Fibroblast of lung (primary cell): ENCODE results near the gene ELOVL4. TPM values are rescaled to one million over a fixed set of nuclear protein-coding genes. Genes with fewer than 3 reads are reported as not detected.

Experiments
- DNase-seq, 2 donors: peaks; one replicate each; pipeline versions ENCODE4 v3.0.0 to v3.0.0-alpha.2; 2010; ENCODE audit warnings: low read depth in 2 of 2
- H2AFZ ChIP-seq: 2 replicates; pipeline ENCODE4 v1.5.1; 2012; ENCODE audit warnings: low read length, control low read depth, inconsistent platforms
- H3K27ac ChIP-seq: 2 replicates; pipeline ENCODE4 v1.5.1; 2011; ENCODE audit warnings: low read length, control low read depth; ENCODE audit not compliant: insufficient read depth
- H3K27me3 ChIP-seq: 2 replicates; pipeline ENCODE4 v1.5.1; 2011; ENCODE audit warnings: mild to moderate bottlenecking, low read length; ENCODE audit not compliant: control insufficient read depth, insufficient read depth
- H3K36me3 ChIP-seq: 2 replicates; pipeline ENCODE4 v1.5.1; 2011; ENCODE audit warnings: low read length; ENCODE audit not compliant: control insufficient read depth, insufficient read depth
- H3K4me1 ChIP-seq: 2 replicates; pipeline ENCODE4 v1.5.1; 2011; ENCODE audit warnings: low read length; ENCODE audit not compliant: control insufficient read depth, insufficient read depth; ENCODE audit errors: extremely low read depth
- H3K4me2 ChIP-seq: 2 replicates; pipeline ENCODE4 v1.5.1; 2011; ENCODE audit warnings: low read length, control low read depth; ENCODE audit not compliant: insufficient read depth; ENCODE audit errors: extremely low read depth
- H3K4me3 ChIP-seq, 4 experiments: fragments of 200-600 bp in 1 of 4; sonication (generic) in 1 of 4; replicated peaks in 1 of 4; 2 replicates each; pipeline ENCODE4 v1.5.1; 2011 to 2016; ENCODE audit warnings: low read length in 4 of 4, low read depth in 3 of 4, mild to moderate bottlenecking in 3 of 4, control low read depth in 2 of 4, inconsistent platforms in 1 of 4, mixed read lengths in 1 of 4; ENCODE audit not compliant: insufficient read depth in 1 of 4; ENCODE audit errors: control extremely low read depth in 1 of 4
- H3K79me2 ChIP-seq: 2 replicates; pipeline ENCODE4 v1.5.1; 2012; ENCODE audit warnings: mild to moderate bottlenecking, low read length, inconsistent platforms; ENCODE audit not compliant: control insufficient read depth, insufficient read depth
- H3K9ac ChIP-seq: 2 replicates; pipeline ENCODE4 v1.5.1; 2011; ENCODE audit warnings: mild to moderate bottlenecking, low read length, control low read depth; ENCODE audit not compliant: insufficient read depth
- H3K9me3 ChIP-seq: 2 replicates; pipeline ENCODE4 v1.5.1; 2012; ENCODE audit warnings: low read depth, low read length; ENCODE audit not compliant: control insufficient read depth, insufficient read depth
- H4K20me1 ChIP-seq: 2 replicates; pipeline ENCODE4 v1.5.1; 2011; ENCODE audit warnings: low read length; ENCODE audit not compliant: control insufficient read depth, insufficient read depth; ENCODE audit errors: extremely low read depth
- CTCF ChIP-seq, 2 donors: IDR thresholded peaks in 1 of 2; conservative IDR thresholded peaks in 1 of 2; 1 replicate in 1 of 2; 2 replicates in 1 of 2; pipeline ENCODE4 v1.5.1; 2011 to 2012; ENCODE audit warnings: low read length in 2 of 2, control low read depth in 1 of 2, inconsistent platforms in 1 of 2, low read depth in 1 of 2, mild to moderate bottlenecking in 1 of 2
- EZH2 ChIP-seq: IDR thresholded peaks from 2 replicates; pipeline ENCODE4 v1.5.1; 2012; ENCODE audit warnings: low read length, control low read depth, mild to moderate bottlenecking; ENCODE audit errors: missing control alignments
- polyA minus RNA-seq: library from RNA; depleted of rRNA, polyadenylated mRNA; stranded (reverse); fragments of >200 nt; gene quantifications from 2 replicates; pipeline ENCODE4 v1.2.3, GENCODE V29; 2011; ENCODE audit warnings: low replicate concordance
- polyA plus RNA-seq, 2 donors: library from polyadenylated mRNA; depleted of rRNA in 1 of 2; stranded (reverse) in 1 of 2; unstranded in 1 of 2; fragments of >200 nt; gene quantifications; 2 replicates each; pipeline ENCODE4 v1.2.1, GENCODE V29; 2011 to 2012; ENCODE audit warnings: missing spikeins in 1 of 2
- total RNA-seq: library from RNA; depleted of rRNA; stranded (reverse); fragments of >200 nt; gene quantifications from 2 replicates; pipeline ENCODE4 v1.2.1, GENCODE V29; 2014

ELOVL4 gene
- total RNA-seq, result 4.6 and 6.4 TPM in 2 replicates
- 4.3 and 5.2 TPM in 2 replicates for polyA plus RNA-seq
- 4.9 and 5.8 TPM in 2 replicates for polyA plus RNA-seq (2012)
- 0.43 and 2.5 TPM in 2 replicates for polyA minus RNA-seq

- peak within 1 kb of the TSS; percentile 86 for H2AFZ ChIP-seq
- peak within 1 kb of the TSS; percentile 1 for H3K27ac ChIP-seq
- peaks cover 4% of the 10 kb centered on the region for H3K79me2 ChIP-seq
- peak within 1 kb of the TSS; percentile 93 for H3K4me2 ChIP-seq
- no peaks in the 10 kb centered on the region for H3K27me3 ChIP-seq
- H4K20me1 ChIP-seq, result no peaks in the 10 kb centered on the region
- no peaks in the 10 kb centered on the region for H3K9me3 ChIP-seq
- peak within 1 kb of the TSS; percentile 66 to 89 (median 80) for H3K4me3 ChIP-seq
- TF ChIP-seq CTCF (conservative IDR thresholded peaks at IDR 0.05 in 1 of 2, IDR thresholded peaks at IDR 0.05 in 1 of 2; ENCODE audit: low read depth in 1 of 2, low read length in 2 of 2) (no peak), EZH2 (no peak)
- peak; percentile 70 to 85 for DNase-seq
- H3K36me3 ChIP-seq, result no peaks in the 10 kb centered on the region
- peaks cover 3% of the 10 kb centered on the region for H3K4me1 ChIP-seq
- H3K9ac ChIP-seq, result peak within 1 kb of the TSS; percentile 71
Measured at GRCh38 chr6:79947191-79948186, at the start of gene ELOVL4. Gene ELOVL4, minus strand, starts transcription at chr6:79947553. Its CDS starts 274 bp downstream, at chr6:79947279.

- no peaks in the 10 kb centered on the region for H4K20me1 ChIP-seq
- DNase-seq, result no peak
- no peak for TF ChIP-seq EZH2
- no peak for TF ChIP-seq CTCF (conservative IDR thresholded peaks at IDR 0.05 in 1 of 2, IDR thresholded peaks at IDR 0.05 in 1 of 2; ENCODE audit: low read depth in 1 of 2, low read length in 2 of 2)
- H3K4me1 ChIP-seq, result no peaks in the 10 kb centered on the region
- no peak overlapping the region for H2AFZ ChIP-seq
- H3K36me3 ChIP-seq, result no peaks in the 10 kb centered on the region
- H3K9ac ChIP-seq, result no peak overlapping the region
- no peak overlapping the region for H3K4me3 ChIP-seq
- H3K27me3 ChIP-seq, result peaks cover 5% of the 10 kb centered on the region
- no peaks in the 10 kb centered on the region for H3K79me2 ChIP-seq
- no peak overlapping the region for H3K4me2 ChIP-seq
- H3K27ac ChIP-seq, result no peak overlapping the region
- H3K9me3 ChIP-seq, result no peaks in the 10 kb centered on the region
Measured at GRCh38 chr6:79993911-79994309, 46.6 kb upstream of the ELOVL4 start.
